ENCODE measurements around the gene MAP3K14.

Gene MAP3K14

DNA sequence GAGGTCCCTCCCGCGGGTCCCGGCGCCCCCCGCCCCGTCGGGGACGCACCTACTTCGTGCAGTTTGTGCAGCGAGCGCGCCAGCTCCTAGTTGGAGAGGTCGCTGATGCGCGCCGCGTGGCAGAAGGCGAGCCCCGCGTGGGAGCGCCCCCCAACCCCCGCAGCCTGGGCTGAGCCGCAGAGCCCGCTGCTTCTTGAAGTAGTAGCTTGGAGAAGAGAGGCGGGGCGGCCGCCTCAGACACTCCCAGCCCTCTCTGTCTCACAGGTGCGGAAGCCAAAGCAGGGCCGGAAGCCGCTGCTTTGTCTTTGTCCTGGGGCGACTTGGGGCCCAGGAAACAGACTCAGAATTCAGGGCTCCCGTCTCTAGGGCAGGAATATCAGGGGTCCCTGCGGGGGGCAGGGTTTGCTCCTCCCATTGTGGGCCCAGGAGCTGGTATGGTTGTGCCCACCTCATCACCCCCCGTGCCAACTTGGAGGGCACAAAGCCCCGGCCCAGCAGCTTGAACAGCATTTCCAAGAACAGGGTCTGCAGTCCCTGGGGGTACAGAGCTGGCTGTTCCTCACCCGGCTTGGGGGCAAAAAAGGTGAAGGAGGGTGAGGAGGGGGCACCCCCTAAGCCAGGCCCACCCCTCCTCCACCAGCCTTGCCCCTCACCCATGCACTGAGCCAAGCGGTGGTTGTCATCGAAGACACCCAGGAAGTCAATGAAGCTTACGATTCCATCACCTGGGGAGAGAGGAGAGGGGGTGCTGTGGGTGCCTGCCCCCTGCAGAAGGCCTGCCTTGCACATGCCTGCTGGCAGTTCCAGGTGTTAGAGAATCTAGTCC lies 68.5 kb downstream of the MAP3K14 start:
- peaks cover 21% of the 10 kb centered on the region for H3K4me1 ChIP-seq (ENCODE audit: control insufficient read depth, low read length)
- TF ChIP-seq, protein P1, sequence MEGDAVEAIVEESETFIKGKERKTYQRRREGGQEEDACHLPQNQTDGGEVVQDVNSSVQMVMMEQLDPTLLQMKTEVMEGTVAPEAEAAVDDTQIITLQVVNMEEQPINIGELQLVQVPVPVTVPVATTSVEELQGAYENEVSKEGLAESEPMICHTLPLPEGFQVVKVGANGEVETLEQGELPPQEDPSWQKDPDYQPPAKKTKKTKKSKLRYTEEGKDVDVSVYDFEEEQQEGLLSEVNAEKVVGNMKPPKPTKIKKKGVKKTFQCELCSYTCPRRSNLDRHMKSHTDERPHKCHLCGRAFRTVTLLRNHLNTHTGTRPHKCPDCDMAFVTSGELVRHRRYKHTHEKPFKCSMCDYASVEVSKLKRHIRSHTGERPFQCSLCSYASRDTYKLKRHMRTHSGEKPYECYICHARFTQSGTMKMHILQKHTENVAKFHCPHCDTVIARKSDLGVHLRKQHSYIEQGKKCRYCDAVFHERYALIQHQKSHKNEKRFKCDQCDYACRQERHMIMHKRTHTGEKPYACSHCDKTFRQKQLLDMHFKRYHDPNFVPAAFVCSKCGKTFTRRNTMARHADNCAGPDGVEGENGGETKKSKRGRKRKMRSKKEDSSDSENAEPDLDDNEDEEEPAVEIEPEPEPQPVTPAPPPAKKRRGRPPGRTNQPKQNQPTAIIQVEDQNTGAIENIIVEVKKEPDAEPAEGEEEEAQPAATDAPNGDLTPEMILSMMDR (IDR thresholded peaks at IDR 0.05; ENCODE audit: low read depth, low read length, poor library complexity, severe bottlenecking): no peak
- no peak for TF ChIP-seq EZH2phosphoT487 (IDR thresholded peaks at IDR 0.05; ENCODE audit: borderline replicate concordance, low read length)
- H3K79me2 ChIP-seq (ENCODE audit: control insufficient read depth, low read length): peaks cover 15% of the 10 kb centered on the region
- peak overlapping the region; percentile 72 for H3K27ac ChIP-seq (ENCODE audit: low read depth, low read length)
- H3K27me3 ChIP-seq (ENCODE audit: control insufficient read depth, low read length): no peaks in the 10 kb centered on the region
- peak overlapping the region; percentile 82 for H3K4me2 ChIP-seq (ENCODE audit: low read length)
- peaks cover 3% of the 10 kb centered on the region; the same call in 1 of the 2 replicates for H4K20me1 ChIP-seq (ENCODE audit: control insufficient read depth, insufficient read depth, low read depth, low read length)
- no peaks in the 10 kb centered on the region for H3K9me2 ChIP-seq (replicated peaks; ENCODE audit: control insufficient read depth, low read length)
- no peaks in the 10 kb centered on the region for H3F3A ChIP-seq (ENCODE audit: control insufficient read depth, insufficient read depth)
- H3K9me3 ChIP-seq (ENCODE audit: control insufficient read depth, insufficient read depth, low read length): no peaks in the 10 kb centered on the region
- H3K36me3 ChIP-seq (ENCODE audit: control insufficient read depth, low read length): peaks cover 42% of the 10 kb centered on the region
- H3K4me3 ChIP-seq (ENCODE audit: low read length): peak overlapping the region; percentile 87

DNA sequence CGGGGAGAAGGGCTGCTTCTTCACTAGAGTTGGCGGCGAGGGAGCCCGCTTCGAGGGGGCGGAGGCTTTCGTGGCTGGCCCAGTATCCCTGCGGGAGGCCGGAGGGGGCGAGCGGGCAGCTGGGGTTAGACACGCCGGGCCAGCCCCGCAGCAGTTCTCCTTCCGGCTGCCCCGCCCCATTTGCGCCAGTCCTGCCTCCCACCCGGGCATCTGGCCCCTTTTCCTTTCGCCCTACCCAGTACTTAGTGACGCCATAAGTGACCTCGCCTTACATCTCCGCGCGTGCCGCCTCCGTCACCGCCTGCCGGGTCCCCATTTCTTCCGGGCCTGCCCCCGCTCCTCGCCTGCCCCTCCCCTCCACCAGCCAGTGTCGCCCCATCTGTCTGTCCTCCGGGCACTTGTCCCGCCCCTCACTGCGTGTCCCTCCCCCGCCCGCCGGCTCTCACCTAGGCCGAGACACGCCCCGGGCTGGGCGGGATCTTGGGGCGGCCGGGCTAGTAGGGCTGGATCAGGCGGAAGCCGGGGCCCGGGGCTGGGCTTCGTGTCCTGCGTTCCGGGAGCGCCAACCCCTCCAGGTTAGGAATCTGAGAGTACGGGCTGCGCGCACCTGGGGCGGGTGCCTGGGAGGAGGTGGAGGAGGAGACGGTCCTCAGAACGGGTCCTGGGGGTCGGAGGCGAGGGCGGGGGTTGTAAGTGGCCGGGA lies 69.2 kb downstream of the MAP3K14 start:
- no peaks in the 10 kb centered on the region for H3K9me2 ChIP-seq (replicated peaks; ENCODE audit: control insufficient read depth, low read length)
- H3K4me1 ChIP-seq (ENCODE audit: control insufficient read depth, low read length): peaks cover 21% of the 10 kb centered on the region
- peaks cover 49% of the 10 kb centered on the region for H3K36me3 ChIP-seq (ENCODE audit: control insufficient read depth, low read length)
- TF ChIP-seq, protein P1 (IDR thresholded peaks at IDR 0.05; ENCODE audit: low read depth, low read length, poor library complexity, severe bottlenecking): no peak
- no peak for TF ChIP-seq EZH2phosphoT487 (IDR thresholded peaks at IDR 0.05; ENCODE audit: borderline replicate concordance, low read length)
- H3K4me2 ChIP-seq (ENCODE audit: low read length): peak overlapping the region; percentile 82
- H3F3A ChIP-seq (ENCODE audit: control insufficient read depth, insufficient read depth): no peaks in the 10 kb centered on the region
- H3K27me3 ChIP-seq (ENCODE audit: control insufficient read depth, low read length): no peaks in the 10 kb centered on the region
- peaks cover 15% of the 10 kb centered on the region for H3K79me2 ChIP-seq (ENCODE audit: control insufficient read depth, low read length)
- peak overlapping the region; percentile 87 for H3K4me3 ChIP-seq (ENCODE audit: low read length)
- H4K20me1 ChIP-seq (ENCODE audit: control insufficient read depth, insufficient read depth, low read depth, low read length): peaks cover 3% of the 10 kb centered on the region; the same call in 1 of the 2 replicates
- peak overlapping the region; percentile 72 for H3K27ac ChIP-seq (ENCODE audit: low read depth, low read length)
- no peaks in the 10 kb centered on the region for H3K9me3 ChIP-seq (ENCODE audit: control insufficient read depth, insufficient read depth, low read length)

DNA sequence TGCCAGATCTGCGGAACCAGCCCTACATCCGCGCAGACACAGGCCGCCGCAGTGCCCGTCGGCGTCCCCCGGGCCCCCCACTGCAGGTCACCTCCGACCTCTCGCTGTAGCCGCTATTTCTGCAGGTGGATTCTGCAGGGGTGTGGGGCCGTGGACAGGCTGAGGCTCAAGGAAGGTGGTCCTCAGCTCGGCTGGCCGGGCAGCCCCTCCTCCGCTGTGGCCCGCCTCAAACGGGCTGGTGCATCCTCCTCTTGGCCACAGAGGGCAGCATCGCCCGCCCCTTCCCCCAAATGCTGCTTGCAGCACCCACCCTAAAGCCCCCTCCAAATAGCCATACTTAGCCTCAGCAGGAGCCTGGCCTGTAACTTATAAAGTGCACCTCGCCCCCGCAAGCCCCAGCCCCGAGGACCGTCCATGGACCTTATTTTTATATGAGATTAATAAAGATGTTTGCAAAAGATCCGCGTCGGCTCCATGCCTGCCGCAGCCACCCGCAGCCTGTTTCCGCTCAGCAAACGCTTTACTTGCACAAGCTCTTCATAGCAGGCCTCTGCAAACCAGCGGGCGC lies 69.9 kb downstream of the MAP3K14 start:
- H3K27ac ChIP-seq (ENCODE audit: low read depth, low read length): peak overlapping the region; percentile 72
- H4K20me1 ChIP-seq (ENCODE audit: control insufficient read depth, insufficient read depth, low read depth, low read length): peaks cover 3% of the 10 kb centered on the region; the same call in 1 of the 2 replicates
- H3K9me2 ChIP-seq (replicated peaks; ENCODE audit: control insufficient read depth, low read length): no peaks in the 10 kb centered on the region
- no peak for TF ChIP-seq EZH2phosphoT487 (IDR thresholded peaks at IDR 0.05; ENCODE audit: borderline replicate concordance, low read length)
- TF ChIP-seq, protein P1 (IDR thresholded peaks at IDR 0.05; ENCODE audit: low read depth, low read length, poor library complexity, severe bottlenecking): peak; percentile 77
- no peaks in the 10 kb centered on the region for H3K27me3 ChIP-seq (ENCODE audit: control insufficient read depth, low read length)
- H3K4me2 ChIP-seq (ENCODE audit: low read length): peak overlapping the region; percentile 82
- peaks cover 15% of the 10 kb centered on the region for H3K79me2 ChIP-seq (ENCODE audit: control insufficient read depth, low read length)
- H3K4me3 ChIP-seq (ENCODE audit: low read length): peak overlapping the region; percentile 87
- H3K4me1 ChIP-seq (ENCODE audit: control insufficient read depth, low read length): peaks cover 21% of the 10 kb centered on the region
- H3K36me3 ChIP-seq (ENCODE audit: control insufficient read depth, low read length): peaks cover 51% of the 10 kb centered on the region
- H3F3A ChIP-seq (ENCODE audit: control insufficient read depth, insufficient read depth): no peaks in the 10 kb centered on the region
- H3K9me3 ChIP-seq (ENCODE audit: control insufficient read depth, insufficient read depth, low read length): no peaks in the 10 kb centered on the region

Measured in DOHH2 (cell line).